GM19239 (cell line): Measurements from ENCODE around the gene NFIA.

Experiments used
- DNase-seq: peaks from one replicate; pipeline ENCODE4 v3.0.0; 2011; ENCODE audit warnings: low spot score; ENCODE audit not compliant: insufficient read length
- FAIRE-seq: peaks from 2 replicates; lab custom pipeline; 2011; peaks lifted over from hg19 to GRCh38; lab: Jason Lieb, UNC

Gene NFIA

DNA sequence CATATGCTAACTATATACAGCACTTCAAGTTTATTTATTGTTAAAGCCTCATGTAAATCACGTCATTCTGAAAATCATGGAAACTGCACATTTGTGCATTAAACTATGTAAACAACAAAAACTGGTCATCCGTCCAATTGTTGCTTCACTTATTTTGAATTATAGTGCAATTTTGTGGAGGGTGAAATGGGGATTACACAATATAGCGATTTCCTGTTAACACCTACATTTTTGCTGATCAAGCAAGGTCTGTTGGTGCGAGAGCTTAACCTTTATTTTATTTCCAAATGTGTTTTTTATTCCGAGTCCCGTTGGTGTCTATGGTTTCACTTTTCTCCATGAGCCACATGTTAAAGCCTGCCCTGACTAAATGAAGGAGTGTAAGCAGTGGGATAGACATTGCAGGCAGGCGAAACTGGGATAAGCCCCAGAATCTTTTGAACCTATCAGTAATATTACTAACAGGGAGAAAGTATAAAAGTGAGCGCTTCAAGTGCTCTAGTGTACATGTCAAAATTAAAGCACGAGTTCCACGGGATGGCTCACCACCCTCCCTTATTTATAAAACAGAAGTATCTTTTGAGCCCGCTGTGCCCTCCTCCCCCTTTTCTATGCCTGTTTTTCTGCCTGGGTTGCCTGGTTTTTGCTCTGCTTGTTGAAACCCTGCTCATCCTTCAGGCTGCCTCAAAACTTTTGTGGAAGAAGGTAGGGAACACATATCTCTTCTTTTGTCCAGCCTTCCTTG, 120.7 kb downstream of the NFIA start:
- DNase-seq (no peak), FAIRE-seq (no peak)

DNA sequence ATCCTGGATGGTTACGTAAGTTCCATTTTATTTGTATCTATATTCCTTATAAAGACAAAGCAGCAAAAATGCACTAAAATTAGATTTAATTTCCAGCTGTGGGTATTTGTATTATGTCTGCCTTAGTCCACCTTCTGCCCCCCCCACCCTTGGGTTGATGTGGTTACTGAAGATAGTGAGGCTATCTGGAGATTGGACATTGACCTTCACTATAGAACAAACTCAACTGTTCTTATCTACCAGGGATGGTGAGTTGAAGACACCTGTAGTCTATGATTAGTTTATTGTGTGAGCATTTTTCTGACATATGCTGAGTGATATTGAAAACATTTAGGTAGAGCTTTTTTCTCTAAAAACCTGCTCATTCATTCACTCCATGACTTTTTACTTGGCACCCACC, 122.2 kb downstream of the NFIA start:
- FAIRE-seq (no peak), DNase-seq (no peak)

DNA sequence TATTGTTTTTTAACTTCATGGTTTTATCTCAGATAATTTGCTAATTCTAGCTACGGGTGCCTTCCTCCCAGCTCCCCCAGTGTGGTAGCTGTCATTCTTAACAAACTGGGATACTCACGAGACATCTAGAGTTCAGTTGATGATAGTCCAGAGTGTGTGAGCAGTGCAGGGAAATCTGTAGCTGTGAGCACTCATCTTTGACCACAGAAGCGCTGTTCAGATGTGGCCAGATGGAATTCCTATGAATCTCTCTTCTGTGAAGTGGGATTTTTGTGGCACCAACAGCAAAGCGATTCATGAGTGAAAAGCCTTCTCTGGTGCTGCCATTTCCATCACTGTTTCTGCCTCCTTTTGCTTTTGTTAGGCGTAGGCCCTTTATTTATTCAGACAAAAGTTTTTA, 125.1 kb downstream of the NFIA start:
- DNase-seq: no peak
- no peak for FAIRE-seq

DNA sequence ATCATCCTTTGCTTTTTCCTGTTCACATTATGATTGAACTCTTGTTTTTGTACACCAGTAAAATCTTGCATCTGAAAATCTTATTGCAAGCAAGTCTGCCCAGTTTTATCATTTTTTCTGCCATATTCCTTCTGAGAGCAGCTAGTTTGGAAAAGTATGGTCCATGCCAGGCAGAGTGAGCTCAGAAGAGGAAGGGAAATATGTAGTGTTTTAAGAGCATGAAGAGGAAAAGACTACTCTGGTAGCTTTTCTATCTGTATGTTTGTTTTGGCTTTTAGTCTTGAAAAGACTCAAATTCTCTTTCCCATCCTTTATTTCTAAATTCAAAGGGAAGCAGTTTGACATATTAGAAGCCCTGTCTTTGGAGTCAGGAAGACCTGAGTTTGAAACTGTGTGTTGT, 125.8 kb downstream of the NFIA start:
- DNase-seq: no peak
- no peak for FAIRE-seq

DNA sequence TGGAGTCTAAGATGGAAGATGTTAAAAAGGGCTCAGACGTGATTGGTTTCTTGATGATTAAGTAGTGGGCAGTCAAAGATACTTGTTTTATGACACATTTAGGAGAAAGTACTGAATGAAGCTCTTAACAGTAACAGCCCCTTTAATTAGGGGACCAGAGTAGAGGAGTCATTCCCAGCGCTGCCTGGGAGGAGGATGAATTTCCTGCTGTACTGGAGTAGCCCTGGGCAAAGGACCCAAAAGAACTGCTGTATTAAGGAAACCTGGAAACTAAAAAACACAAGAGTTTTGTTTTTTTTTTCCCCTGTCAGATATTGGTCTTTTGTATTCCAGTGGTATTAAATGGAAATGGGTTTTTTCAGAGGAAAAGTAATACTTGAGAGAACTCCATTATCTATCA, 126.5 kb downstream of the NFIA start:
- no peak for FAIRE-seq

DNA sequence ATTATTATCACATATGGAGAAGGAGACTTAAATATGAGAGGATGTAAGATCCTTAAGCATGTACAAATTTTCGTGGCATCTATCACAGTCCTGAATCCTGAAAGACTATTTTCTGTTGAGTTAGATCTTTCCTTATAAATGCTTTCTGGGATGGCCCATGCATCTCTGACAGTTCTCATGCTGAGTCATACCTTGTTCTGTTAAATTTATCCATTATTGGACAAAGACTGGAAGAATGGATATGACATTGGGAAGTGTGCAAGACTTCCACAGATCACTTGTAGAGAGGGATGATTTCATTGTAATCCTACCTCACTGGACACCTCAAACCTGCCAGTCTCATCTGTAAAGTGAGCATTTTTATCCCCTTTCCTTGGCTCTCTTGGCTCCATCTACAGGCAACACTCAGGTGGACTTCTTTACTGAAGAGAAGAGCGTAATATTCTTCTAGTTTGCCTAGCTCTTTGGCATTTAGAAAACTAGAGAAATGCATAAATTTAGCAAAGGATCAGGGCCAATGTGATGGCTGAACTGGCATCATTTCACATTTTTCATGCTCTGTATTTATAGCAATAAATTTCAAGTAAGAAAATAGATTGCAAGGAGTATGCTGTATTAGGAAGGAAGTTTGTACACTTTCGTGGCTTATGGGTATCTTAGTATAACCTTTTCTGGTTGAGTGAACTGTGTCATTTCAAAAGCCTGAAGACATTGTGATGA, 128.2 kb downstream of the NFIA start:
- FAIRE-seq: no peak
- no peak for DNase-seq

More for the DNA sequence above, 126.5 kb downstream of the NFIA start:
- DNase-seq: no peak

DNA sequence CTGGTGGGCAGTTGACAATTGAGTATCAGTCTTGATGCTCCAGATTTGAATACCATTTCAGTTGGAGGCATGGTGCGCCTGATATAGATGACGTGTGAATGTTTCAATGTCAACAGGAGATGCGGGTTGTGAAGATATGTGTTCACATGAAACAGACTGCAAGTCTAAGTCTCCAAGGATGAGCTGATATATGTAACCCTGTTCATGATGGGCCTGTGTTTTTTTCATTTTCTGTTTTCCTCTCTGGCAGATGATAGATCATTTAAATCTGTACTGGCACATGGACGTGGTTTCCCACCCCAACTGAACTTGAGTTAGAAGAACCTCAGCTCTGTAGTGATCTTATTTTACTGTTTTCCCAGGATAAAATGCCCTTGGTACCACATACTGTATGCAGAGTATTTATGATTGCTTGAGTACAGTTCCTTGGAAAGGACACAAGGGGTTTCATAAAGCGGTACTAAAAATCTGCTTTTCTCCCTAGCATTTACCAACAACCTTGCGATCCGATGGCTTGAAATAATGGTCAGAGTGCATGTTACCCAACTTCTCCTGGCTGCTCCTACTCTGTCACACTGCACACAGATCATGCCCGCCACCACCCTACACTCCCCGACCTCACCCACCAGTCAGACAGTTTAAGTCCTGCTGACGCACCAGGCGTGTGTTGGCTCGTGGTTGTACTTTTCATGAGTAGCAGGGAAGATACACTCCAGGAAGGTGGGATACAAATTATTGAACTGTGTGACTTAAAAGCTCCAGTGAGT, 131.1 kb downstream of the NFIA start:
- FAIRE-seq (no peak), DNase-seq (no peak)

DNA sequence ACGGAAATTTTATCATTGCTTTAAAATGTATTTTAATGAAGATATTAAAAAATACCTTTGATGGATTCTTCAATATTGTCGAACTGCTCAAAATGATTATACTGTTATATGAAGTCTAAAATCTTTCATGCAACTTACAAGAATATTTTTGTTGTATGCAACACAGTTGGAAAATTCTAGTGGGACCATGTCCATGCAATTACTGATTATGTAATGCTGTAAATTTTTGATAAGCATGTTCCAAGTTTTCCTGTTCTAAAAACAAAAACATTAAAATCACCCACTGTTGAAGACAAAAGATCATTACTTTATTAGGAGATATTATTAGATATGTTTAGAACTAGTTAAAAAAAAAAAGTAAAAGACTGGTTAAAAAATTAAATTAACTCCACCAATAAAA, 132.8 kb downstream of the NFIA start:
- FAIRE-seq: no peak

DNA sequence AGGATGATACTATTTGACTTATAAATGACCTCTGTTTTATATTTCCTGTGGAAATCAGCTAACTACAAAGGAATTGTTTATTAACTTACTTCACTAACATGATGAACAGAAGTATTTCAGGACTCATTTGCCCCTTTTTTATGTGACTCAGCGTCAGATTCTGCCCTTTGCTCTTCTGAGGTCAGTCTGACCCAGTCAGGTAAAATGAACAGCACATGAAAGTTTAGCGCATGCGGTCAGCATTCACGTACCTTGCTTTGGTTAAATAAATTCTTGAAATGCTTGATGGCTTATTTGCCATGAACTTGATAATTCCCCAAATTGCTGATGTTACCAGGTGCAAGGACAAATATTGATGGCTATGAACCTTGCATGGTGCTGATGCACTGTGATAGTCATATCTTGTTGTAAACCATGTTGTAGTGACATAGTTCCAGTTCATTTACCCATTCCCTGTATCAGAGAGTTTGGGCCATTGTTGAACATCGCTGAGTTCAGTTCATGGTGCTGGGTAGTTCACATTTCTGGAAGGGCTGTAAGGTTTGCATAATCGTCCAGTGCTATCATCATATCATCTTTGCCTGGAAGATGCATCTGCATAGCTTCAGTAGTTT, 133.4 kb downstream of the NFIA start:
- FAIRE-seq (no peak), DNase-seq (no peak)

More for the DNA sequence above, 132.8 kb downstream of the NFIA start:
- no peak for DNase-seq

DNA sequence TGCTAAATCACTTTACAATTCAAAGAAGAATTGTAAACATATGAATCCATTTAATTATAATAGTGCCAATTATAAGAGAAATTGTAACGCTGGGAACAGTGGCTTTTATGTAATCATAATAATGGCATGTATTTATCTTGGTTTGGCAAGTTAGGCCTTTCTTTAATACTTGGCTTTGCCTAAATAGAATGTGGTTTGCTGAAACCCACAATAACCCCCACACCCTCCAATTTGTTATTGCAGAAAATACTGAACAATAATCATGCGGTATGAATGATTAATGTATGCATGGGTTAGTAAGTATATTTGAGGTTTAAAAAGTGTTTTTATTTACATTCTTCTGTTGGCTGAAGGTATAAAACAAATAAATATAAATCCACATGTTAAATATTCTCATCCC, 138.2 kb downstream of the NFIA start:
- DNase-seq (no peak), FAIRE-seq (no peak)

DNA sequence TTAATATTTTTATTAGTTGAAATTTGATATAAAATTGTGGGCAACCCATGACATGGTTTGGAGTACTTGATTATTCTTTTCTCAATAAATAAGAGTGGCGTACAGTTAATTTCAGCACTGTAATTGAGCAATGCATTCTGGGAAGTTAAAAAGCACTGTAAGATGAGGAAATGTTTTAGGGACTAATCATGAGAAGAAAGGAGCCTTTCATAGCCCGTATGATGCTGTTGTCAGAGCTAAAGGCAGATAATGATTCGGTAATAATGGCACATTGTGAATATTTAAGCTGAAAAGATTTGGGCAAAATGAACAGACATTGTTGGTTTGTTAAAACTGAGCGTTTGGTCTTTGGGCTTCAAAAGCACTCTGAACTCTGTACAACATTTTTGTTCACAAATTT, 139.3 kb downstream of the NFIA start:
- FAIRE-seq (no peak), DNase-seq (no peak)

DNA sequence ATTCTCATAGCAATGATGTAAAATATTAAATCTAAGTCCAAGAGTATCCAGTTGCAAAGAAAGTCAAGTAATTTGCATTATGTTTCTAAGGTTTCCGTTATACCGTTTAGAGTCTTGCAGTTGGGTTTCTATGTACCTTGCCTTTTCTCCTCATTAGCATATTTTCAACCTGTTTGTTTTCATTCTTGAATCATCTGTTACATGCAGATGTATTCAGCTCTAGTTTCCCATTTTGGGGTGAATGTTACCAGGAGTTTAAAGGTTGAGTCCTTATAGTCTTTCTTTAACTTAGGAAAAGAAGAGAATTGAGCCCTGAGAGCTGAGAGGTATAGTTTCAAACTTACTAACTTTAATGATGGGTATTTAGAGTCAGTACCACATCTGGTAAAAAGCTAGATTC, 139.9 kb downstream of the NFIA start:
- DNase-seq (no peak), FAIRE-seq (no peak)

DNA sequence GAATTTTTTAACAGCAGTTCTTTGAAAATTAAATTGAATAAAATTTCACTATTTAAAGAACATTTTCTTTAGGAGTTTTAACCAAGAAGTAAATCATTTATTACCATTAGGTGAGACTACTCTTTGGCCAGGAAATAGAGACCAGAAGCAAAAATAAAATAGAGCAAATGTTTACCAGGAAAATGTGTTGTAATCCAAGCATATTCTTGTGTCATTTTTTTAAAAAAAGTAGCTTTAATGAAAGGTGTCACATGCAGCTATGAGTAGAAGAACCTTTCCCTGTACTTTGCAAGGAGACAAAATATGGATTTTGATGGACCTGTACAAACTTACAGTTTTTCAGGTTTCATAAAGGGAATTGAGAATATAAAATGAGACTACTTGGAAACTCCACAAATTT, 140.8 kb downstream of the NFIA start:
- no peak for FAIRE-seq
- no peak for DNase-seq

DNA sequence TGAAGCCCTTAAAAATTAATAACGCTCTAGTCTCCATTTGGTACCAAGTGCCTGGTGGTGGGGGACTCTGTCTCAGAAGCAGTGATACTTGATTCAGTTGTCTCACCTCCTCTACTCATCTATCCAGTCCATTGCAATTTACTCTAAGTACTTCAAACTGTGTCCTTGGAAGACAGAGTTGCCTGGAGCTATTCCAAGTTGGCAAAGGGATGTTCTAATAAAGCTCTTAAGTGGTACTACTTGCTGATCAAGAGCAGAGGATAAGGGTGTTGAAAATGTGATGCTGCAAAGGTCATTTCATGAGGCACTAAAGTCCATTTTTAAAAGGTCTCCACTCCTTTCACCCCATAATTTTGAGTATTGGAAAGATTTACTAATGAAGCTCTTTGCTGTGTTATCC, 142.2 kb downstream of the NFIA start:
- FAIRE-seq: no peak
- no peak for DNase-seq

DNA sequence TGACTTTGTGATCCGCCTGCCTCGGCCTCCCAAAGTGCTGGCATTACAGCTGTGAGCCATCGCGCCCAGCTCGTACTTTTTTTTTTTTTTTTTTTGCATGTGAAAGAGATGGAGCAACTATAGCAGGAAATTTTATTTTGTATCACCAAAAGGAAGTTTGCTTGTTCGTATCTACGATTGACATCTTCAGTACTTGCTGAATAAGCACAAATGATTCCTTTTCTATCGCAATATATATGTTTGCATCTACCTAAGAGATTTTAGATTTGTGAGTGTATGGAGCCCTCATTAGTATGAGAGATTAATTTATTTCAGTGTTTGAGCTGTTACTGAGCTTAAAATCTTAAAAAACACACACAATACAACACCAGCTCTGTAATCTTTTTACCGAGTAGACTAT, 143.1 kb downstream of the NFIA start:
- FAIRE-seq (no peak), DNase-seq (no peak)

DNA sequence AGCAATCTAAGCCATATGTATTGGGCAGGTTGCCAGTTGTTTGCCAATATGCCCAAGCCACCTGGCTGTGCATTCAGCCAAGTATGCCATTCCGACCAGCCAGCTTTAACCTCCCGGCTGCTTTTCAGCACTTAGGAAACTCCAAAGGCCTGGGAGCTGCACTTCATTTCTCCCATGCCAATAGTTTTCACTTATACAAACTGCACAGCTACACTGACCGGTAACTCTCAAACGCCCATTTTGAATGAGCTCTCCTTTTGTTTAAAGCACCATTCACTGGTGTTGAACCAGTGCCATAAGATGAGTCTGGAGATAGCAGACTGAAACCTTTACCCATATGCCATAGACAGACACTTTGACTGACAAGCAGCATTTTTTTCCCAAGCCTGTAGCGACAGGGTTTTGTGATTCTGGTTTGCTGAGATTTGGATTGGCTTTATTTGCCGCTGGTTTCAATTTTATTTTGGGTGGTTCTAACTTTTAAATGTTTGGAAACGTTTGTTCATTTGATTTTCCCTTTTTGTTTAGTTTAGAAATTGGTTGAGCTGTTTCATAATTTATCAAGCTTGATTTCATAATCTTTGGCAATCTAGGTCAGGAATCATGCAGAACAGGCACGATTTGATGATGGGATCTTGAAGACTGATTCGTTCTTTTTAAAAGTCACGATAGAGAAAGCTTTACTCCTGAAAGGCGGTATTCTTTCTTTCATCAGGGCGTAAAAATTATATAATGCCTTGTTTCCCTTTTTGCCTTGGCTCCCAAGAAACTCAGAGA, 144.6 kb downstream of the NFIA start:
- FAIRE-seq (no peak), DNase-seq (no peak)

DNA sequence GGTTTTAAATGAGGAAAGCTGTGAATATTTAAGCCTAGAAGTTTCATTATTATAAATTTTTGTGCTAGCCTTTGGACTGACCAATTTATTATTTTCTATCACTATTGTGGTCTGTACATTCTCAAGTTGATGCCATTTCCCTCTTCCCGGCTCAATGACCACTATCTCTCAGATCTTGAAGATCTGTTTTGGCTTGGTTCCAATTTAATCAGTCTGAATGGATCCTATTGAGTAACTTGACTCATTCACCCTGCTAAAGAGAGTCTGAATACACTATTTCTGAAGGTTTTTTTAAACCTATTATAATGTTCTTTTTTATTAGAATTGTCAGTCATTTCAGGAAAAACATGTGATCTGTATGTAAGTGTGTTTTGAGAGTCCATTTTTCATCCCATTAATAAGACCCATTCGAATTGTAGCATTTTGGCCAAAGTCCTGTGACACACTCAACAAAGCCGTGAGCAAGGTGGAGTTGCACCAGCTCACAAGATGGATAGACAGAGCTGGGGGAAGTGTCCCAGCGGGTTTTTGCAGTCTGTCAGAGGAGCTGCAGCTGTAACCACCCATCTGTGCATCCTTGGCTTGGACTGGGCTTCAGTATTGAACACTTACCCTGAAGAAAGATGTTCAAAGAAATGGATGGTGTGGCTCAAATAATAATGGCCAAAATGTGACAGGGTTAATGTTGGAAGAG, 145.6 kb downstream of the NFIA start:
- FAIRE-seq (no peak), DNase-seq (no peak)

DNA sequence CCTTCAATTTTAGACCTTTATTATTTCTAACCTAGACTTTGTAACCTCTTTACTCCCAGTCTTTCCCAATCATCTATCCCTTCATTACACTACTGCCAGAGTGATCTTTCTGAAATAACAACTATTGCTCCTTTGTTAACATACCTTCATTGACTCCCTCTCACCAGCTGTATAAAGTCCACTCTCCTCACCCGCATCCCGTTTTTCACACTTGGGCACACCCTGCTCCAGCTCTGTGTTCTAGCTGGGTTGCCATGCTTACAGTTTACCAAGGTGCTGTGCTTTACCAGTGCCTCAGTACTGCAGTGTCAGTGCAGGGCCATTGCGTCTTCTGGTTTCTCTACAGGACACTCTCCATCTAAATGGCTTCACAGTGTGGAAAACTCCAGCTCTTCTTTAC, 148.2 kb downstream of the NFIA start:
- no peak for DNase-seq
- FAIRE-seq: no peak

DNA sequence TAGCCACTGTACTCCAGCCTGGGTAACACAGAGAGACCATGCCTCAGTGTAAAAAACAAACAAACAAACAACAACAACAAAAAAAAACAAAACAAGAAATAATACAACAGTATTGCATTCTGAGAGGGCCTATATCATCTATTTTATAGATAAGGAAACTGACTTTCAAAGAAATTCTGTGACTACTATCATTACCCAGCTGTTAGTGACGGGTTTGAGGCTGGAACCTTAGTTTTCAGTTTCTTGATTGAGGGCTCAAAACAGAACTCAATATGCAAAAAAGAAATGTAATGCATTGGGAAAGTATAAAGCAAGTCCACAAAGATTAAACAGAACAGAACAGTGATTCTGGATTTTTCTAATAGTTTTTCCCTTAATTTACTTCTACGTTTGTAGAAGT, 149.4 kb downstream of the NFIA start:
- FAIRE-seq (no peak), DNase-seq (no peak)
